HepG2 (cell line): ENCODE measurements around the gene ATP10A. TPM values are rescaled to one million over a fixed set of nuclear protein-coding genes. Genes with fewer than 3 reads are reported as not detected.

Experiments
- ATAC-seq: fragments of 200-7000 bp; cut with Tn5 transposase; 3 replicates; pipeline ENCODE4 v1.9.1; 2020; ENCODE audit warnings: mild to moderate bottlenecking, moderate library complexity
- BruUV-seq: library from RNA; stranded (reverse); fragments of 400-500 nt; replicated peaks from 2 replicates; lab custom pipeline; 2021; lab: Mats Ljungman, UMichigan
- CTCF ChIA-PET: fragments of 300-600 bp; formaldehyde crosslinking; extraction: SDS; loops from one replicate; lab custom pipeline; 2021; ENCODE audit warnings: low total read pairs, inconsistent platforms, low intra/inter-chr PET ratio; lab: Yijun Ruan, JAX
- POLR2A ChIA-PET: fragments of 350-600 bp; sonication (Branson Sonifier 250); formaldehyde crosslinking; loops from one replicate; lab custom pipeline; 2020; ENCODE audit warnings: antibody characterized with exemption, inconsistent platforms; lab: Yijun Ruan, JAX
- DNase-seq: peaks from one replicate; pipeline ENCODE4 v3.0.0-alpha.2; 2015; ENCODE audit warnings: low spot score
- FAIRE-seq: peaks from 3 replicates; lab custom pipeline; 2011; peaks lifted over from hg19 to GRCh38; lab: Jason Lieb, UNC
- H2AFZ ChIP-seq: one replicate; pipeline ENCODE4 v1.6.1; 2011; ENCODE audit warnings: low read length, inconsistent platforms
- H3K27ac ChIP-seq: fragments of 300-600 bp; 3 replicates; pipeline ENCODE4 v1.8.0; 2011; ENCODE audit warnings: mixed run types, mild to moderate bottlenecking, mixed read lengths, low read length, inconsistent platforms; ENCODE audit not compliant: insufficient read depth; ENCODE audit errors: extremely low read length
- H3K27me3 ChIP-seq, 2 experiments: fragments of 200-600 bp in 1 of 2; 2 replicates in 1 of 2; 3 replicates in 1 of 2; pipeline versions ENCODE4 v1.6.0 to v1.8.0; 2011; ENCODE audit warnings: low read length in 2 of 2, mild to moderate bottlenecking in 2 of 2, moderate library complexity in 2 of 2, inconsistent platforms in 1 of 2; ENCODE audit not compliant: insufficient read depth in 2 of 2, control insufficient read depth in 1 of 2
- H3K36me3 ChIP-seq, 2 experiments: fragments of 200-600 bp in 1 of 2; replicated peaks in 1 of 2; 2 replicates in 1 of 2; 3 replicates in 1 of 2; pipeline versions ENCODE4 v1.5.1 to v1.8.0; 2011; ENCODE audit warnings: low read length in 2 of 2, inconsistent platforms in 1 of 2; ENCODE audit not compliant: insufficient read depth in 2 of 2, control insufficient read depth in 1 of 2
- H3K4me1 ChIP-seq: 2 replicates; pipeline ENCODE4 v1.5.1; 2012; ENCODE audit warnings: low read length, inconsistent platforms; ENCODE audit not compliant: insufficient read depth
- H3K4me2 ChIP-seq: 2 replicates; pipeline ENCODE4 v1.6.0; 2011; ENCODE audit warnings: low read depth, low read length, inconsistent platforms
- H3K4me3 ChIP-seq, 3 experiments: fragments of 200-600 bp in 1 of 3; sonication (generic), shearing (Covaris generic) in 1 of 3; replicated peaks in 1 of 3; 2 replicates each; pipeline ENCODE4 v1.5.1; 2011 to 2016; ENCODE audit warnings: low read length in 3 of 3, inconsistent platforms in 2 of 3, low read depth in 2 of 3, mild to moderate bottlenecking in 2 of 3, control low read depth in 1 of 3, mixed read lengths in 1 of 3; ENCODE audit not compliant: insufficient read depth in 1 of 3
- H3K79me2 ChIP-seq: one replicate; pipeline ENCODE4 v1.6.1; 2011; ENCODE audit warnings: low read length, inconsistent platforms; ENCODE audit not compliant: insufficient read depth
- H3K9ac ChIP-seq: 2 replicates; pipeline ENCODE4 v1.6.0; 2011; ENCODE audit warnings: mild to moderate bottlenecking, low read depth, low read length, inconsistent platforms; ENCODE audit not compliant: insufficient read depth
- H3K9me3 ChIP-seq: 2 replicates; pipeline ENCODE4 v1.5.1; 2012; ENCODE audit warnings: mild to moderate bottlenecking, low read length
- H4K20me1 ChIP-seq: 2 replicates; pipeline ENCODE4 v1.6.0; 2011; ENCODE audit warnings: inconsistent platforms, mild to moderate bottlenecking, low read length, moderate library complexity; ENCODE audit not compliant: insufficient read depth
- HNRNPK ChIP-seq: fragments of 200-400 bp; formaldehyde crosslinking; IDR thresholded peaks from 2 replicates; pipeline ENCODE4 v1.6.1; 2018; ENCODE audit warnings: low read length, low read depth, moderate library complexity, mild to moderate bottlenecking; ENCODE audit not compliant: poor library complexity, severe bottlenecking
- IRF2 ChIP-seq: IDR thresholded peaks from 2 replicates; pipeline ENCODE4 v1.6.1; 2018; ENCODE audit warnings: missing genetic modification reagents, missing compliant biosample characterization
- KDM1A ChIP-seq: IDR thresholded peaks from 2 replicates; pipeline ENCODE4 v1.6.1; 2016; ENCODE audit warnings: missing compliant biosample characterization
- KDM4B ChIP-seq: sonication (generic); formaldehyde crosslinking; IDR thresholded peaks from 2 replicates; pipeline ENCODE4 v1.4.0; 2020; ENCODE audit warnings: missing genetic modification reagents
- MYNN ChIP-seq: sonication (generic); formaldehyde crosslinking; IDR thresholded peaks from 2 replicates; pipeline ENCODE4 v1.4.0; 2020; ENCODE audit warnings: mild to moderate bottlenecking, low read depth, missing genetic modification reagents
- NFIB ChIP-seq: sonication (generic); formaldehyde crosslinking; IDR thresholded peaks from 2 replicates; pipeline ENCODE4 v1.9.0; 2021; ENCODE audit warnings: missing genetic modification reagents, mild to moderate bottlenecking, borderline replicate concordance
- PCBP1 ChIP-seq: fragments of 200-400 bp; formaldehyde crosslinking; IDR thresholded peaks from 2 replicates; pipeline ENCODE4 v1.6.1; 2017; ENCODE audit warnings: mild to moderate bottlenecking, low read depth, low read length, borderline replicate concordance
- RAD21 ChIP-seq: fragments of 450-650 bp; formaldehyde crosslinking; IDR thresholded peaks from 2 replicates; pipeline ENCODE4 v1.5.0; 2020; ENCODE audit warnings: mild to moderate bottlenecking
- SIN3B ChIP-seq: fragments of 150-350 bp; IDR thresholded peaks from 2 replicates; pipeline ENCODE4 v1.6.1; 2014; ENCODE audit warnings: low read length
- TEAD3 ChIP-seq: optimal IDR thresholded peaks from 2 replicates; pipeline ENCODE3; 2016; ENCODE audit warnings: borderline replicate concordance
- U2AF1 ChIP-seq: fragments of 200-400 bp; formaldehyde crosslinking; optimal IDR thresholded peaks from 2 replicates; pipeline ENCODE3; 2017; ENCODE audit warnings: mild to moderate bottlenecking, low read depth, low read length
- XRCC5 ChIP-seq: fragments of 200-400 bp; formaldehyde crosslinking; optimal IDR thresholded peaks from 2 replicates; pipeline ENCODE3; 2017; ENCODE audit warnings: mild to moderate bottlenecking, low read length
- WGBS: methylation state at CpG from one replicate; pipeline ENCODE4 v1.1.6; 2017; ENCODE audit warnings: low lambda C conversion rate; 5-methylcytosine and 5-hydroxymethylcytosine counted together
- in situ Hi-C: cut with HindIII; loops from 2 replicates; pipeline ENCODE4 v1.10.0; 2017; ENCODE audit warnings: low pct_unique_long_range_greater_than_20kb; ENCODE audit not compliant: extremely low pct_ligation_motif_present
- intact Hi-C: fragments of 100-400 bp; cut with micrococcal nuclease; formaldehyde crosslinking; loops from one replicate; pipeline ENCODE4 v1.10.0; 2022; ENCODE audit not compliant: unreplicated experiment
- polyA plus RNA-seq, 8 experiments: library from polyadenylated mRNA; depleted of rRNA in 3 of 8; stranded (reverse) in 7 of 8; unstranded in 1 of 8; fragments of >200 nt; fragmentation: Illumina TruSeq in 4 of 8; extraction: Trizol in 4 of 8; gene quantifications; 2 replicates each; pipeline versions ENCODE4 v1.2.1 to v1.2.3, GENCODE V29; 2011 to 2016; ENCODE audit warnings: low read depth in 4 of 8, missing spikeins in 1 of 8, mixed read lengths in 1 of 8; ENCODE audit not compliant: insufficient read depth in 1 of 8
- total RNA-seq, 5 experiments: library from RNA; depleted of rRNA; stranded (reverse); fragments of >200 nt; fragmentation: Illumina TruSeq; extraction: Trizol; gene quantifications; 2 replicates each; pipeline ENCODE4 v1.2.3, GENCODE V29; 2016; ENCODE audit warnings: low read depth in 1 of 5
- TF ChIP-seq, protein P1 (sequence below): sonication (generic); formaldehyde crosslinking; IDR thresholded peaks from 2 replicates; pipeline ENCODE4 v1.4.0; 2020; ENCODE audit warnings: low read depth, mild to moderate bottlenecking, missing genetic modification reagents
- TF ChIP-seq, protein P2 (sequence below): sonication (generic); formaldehyde crosslinking; conservative IDR thresholded peaks from 2 replicates; pipeline ENCODE4 v1.4.0; 2020; ENCODE audit warnings: missing genetic modification reagents

The ATP10A gene
- total and polyA plus RNA-seq, 2 of the 13 experiments (the other 11 are each of a cell fraction or from before 2014, with no cell fraction given): 0.58 to 4.2 TPM

DNA sequence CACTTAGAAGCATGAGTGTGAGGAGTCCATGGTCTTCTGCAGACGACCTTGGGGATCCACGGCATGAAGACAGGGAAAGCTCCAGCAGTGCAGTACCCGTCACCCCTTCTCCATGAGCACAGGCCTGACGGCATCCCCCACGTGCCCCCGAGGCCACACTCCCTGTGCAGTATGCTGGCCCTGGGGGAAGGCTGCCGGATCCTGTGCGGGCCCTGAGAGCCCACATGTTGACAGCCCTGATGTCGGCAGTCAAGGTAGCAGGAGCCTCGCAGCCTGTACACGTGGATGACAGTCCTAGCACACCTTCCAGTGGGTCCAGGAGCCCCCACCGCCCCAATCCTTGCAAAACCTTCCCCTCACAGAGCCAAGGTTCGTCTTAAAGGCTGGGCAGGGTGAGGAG, 195.3 kb downstream of the ATP10A start:
- ATAC-seq (no peak), DNase-seq (no peak), FAIRE-seq (no peak)
- no TSS peak for BruUV-seq
- no peaks in the 10 kb centered on the region for H4K20me1 ChIP-seq
- H2AFZ ChIP-seq: no peak overlapping the region
- no peaks in the 10 kb centered on the region for H3K9me3 ChIP-seq
- no peak overlapping the region for H3K4me2 ChIP-seq
- no peaks in the 10 kb centered on the region for H3K36me3 ChIP-seq
- CTCF ChIA-PET: no interaction called here
- intact Hi-C loops: no loop called here
- H3K9ac ChIP-seq: no peak overlapping the region
- H3K79me2 ChIP-seq: no peaks in the 10 kb centered on the region
- POLR2A ChIA-PET: no interaction called here
- no peak overlapping the region for H3K27ac ChIP-seq
- H3K4me1 ChIP-seq: no peaks in the 10 kb centered on the region
- no peak overlapping the region for H3K4me3 ChIP-seq
- in situ Hi-C loops: no loop called here
- WGBS: 0% methylated on average over 7 of the region's 13 CpGs
- H3K27me3 ChIP-seq: no peaks in the 10 kb centered on the region; a peak in 2 of 5 replicates
- TF ChIP-seq NFIB (CRISPR knock-in tag) (no peak), TEAD3 (CRISPR knock-in tag) (no peak), KDM1A (CRISPR knock-in tag) (no peak), U2AF1 (no peak), HNRNPK (no peak), MYNN (CRISPR knock-in tag) (no peak)

DNA sequence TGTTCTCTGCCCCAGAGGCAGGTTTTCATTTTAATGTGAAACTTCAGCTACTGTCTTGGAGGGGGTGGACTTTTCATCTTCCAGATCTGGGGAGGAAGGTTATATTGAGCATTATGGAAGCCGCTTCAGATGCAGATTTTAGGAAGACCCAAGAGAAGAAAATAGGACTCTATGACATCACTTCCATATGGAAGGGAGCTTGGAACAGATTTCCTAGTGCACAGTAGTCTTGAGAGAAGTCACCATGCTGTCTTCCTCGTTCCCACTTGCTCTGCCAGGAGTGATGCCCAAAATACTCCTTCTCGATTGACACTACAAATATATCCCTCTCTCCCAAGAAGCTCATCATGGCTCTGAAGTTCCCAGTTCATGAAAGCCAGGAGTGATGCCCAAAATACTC, 197.2 kb downstream of the ATP10A start:
- Histone ChIP-seq H3K27me3 (no peaks in the 10 kb centered on the region; a peak in 2 of 5 replicates), H3K4me3 (no peak overlapping the region), H2AFZ (no peak overlapping the region), H3K79me2 (no peaks in the 10 kb centered on the region), H3K36me3 (no peaks in the 10 kb centered on the region), H3K9ac (no peak overlapping the region), H3K4me1 (no peaks in the 10 kb centered on the region), H3K9me3 (no peaks in the 10 kb centered on the region), H4K20me1 (no peaks in the 10 kb centered on the region), H3K27ac (no peak overlapping the region), H3K4me2 (no peak overlapping the region)
- ATAC-seq (no peak), DNase-seq (no peak), FAIRE-seq (no peak)
- WGBS: 13% methylated on average over 3 of the region's 3 CpGs
- ChIA-PET CTCF (no interaction called here), POLR2A (no interaction called here)
- in situ Hi-C loops: no loop called here
- no TSS peak for BruUV-seq
- intact Hi-C loops: no loop called here
- TF ChIP-seq PCBP1 (no peak), KDM4B (CRISPR knock-in tag) (no peak), XRCC5 (no peak), SIN3B (no peak), IRF2 (CRISPR knock-in tag) (no peak), RAD21 (CRISPR knock-in tag) (no peak)
- TF ChIP-seq, protein P1, sequence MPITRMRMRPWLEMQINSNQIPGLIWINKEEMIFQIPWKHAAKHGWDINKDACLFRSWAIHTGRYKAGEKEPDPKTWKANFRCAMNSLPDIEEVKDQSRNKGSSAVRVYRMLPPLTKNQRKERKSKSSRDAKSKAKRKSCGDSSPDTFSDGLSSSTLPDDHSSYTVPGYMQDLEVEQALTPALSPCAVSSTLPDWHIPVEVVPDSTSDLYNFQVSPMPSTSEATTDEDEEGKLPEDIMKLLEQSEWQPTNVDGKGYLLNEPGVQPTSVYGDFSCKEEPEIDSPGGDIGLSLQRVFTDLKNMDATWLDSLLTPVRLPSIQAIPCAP: no peak
- TF ChIP-seq, protein P2, sequence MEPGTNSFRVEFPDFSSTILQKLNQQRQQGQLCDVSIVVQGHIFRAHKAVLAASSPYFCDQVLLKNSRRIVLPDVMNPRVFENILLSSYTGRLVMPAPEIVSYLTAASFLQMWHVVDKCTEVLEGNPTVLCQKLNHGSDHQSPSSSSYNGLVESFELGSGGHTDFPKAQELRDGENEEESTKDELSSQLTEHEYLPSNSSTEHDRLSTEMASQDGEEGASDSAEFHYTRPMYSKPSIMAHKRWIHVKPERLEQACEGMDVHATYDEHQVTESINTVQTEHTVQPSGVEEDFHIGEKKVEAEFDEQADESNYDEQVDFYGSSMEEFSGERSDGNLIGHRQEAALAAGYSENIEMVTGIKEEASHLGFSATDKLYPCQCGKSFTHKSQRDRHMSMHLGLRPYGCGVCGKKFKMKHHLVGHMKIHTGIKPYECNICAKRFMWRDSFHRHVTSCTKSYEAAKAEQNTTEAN: no peak
